Caki2 (cell line): Measurements from ENCODE around the gene STON2. TPM values are rescaled to one million over a fixed set of nuclear protein-coding genes. Genes with fewer than 3 reads are reported as not detected.

Experiments used
- DNase-seq: peaks from one replicate; pipeline ENCODE4 v3.0.0-alpha.2; 2015; ENCODE audit warnings: low read depth
- in situ Hi-C: cut with HindIII; loops from 2 replicates; pipeline ENCODE4 v1.10.0; 2016; ENCODE audit warnings: low sequenced_read_pairs, low pct_unique_long_range_greater_than_20kb, mixed read lengths
- total RNA-seq: library from RNA; depleted of rRNA; stranded (reverse); fragments of >200 nt; shearing (Covaris generic); gene quantifications from 2 replicates; pipeline ENCODE4 v1.2.3, GENCODE V29; 2014; ENCODE audit warnings: low replicate concordance

STON2 gene
- total RNA-seq, 1 experiment from 2014 or later = 9.8 TPM

DNA sequence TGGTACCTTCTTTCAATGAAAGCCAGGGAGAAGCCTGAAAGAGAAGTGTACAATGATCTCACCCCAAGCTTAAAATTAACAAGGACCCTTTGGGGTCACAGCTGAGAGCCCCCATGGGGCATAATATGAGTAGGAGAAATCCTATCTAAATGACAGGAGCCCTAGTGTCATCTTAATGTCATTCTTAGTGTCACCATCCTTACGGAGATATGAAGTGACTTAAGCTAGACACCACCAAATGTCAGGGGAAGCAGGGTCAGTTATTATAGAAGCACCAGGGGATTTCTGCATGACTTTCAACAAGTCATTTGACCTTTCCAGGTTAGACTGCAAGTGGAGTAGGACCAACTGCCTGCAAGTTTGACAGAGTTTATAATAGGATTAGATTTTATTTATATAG lies 28.9 kb upstream of the STON2 start:
- DNase-seq = no peak
- in situ Hi-C loops = no loop called here

- in situ Hi-C loops = no loop called here
Observed at GRCh38 chr14:81427348-81428058, 27.4 kb upstream of the STON2 start.

DNA sequence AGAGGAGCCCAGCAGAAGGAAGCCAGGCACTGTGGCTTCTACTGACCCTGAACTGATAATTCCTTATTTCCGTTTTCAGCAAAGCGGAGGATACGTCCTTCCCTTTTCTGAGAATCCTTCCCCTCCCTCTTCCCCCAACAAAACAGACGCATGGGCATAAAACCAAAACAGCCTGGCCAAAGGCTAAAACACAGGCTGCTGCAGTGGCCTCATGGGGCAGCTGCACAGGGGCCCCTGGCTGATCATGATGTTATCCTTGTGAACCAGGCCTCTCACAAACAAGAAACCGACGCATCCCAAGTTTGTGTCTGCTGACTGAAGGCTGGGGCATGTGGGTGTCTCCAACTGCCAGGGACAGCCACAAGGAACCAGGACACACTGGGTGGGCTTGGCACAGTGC lies 23.4 kb upstream of the STON2 start:
- no peak for DNase-seq
- in situ Hi-C loops = no loop called here

More at GRCh38 chr14:81427348-81428058, 27.4 kb upstream of the STON2 start:
- peak; percentile 41 for DNase-seq

- in situ Hi-C loops = no loop called here
- no peak for DNase-seq
Observed at GRCh38 chr14:81418057-81418790, 18.1 kb upstream of the STON2 start.

DNA sequence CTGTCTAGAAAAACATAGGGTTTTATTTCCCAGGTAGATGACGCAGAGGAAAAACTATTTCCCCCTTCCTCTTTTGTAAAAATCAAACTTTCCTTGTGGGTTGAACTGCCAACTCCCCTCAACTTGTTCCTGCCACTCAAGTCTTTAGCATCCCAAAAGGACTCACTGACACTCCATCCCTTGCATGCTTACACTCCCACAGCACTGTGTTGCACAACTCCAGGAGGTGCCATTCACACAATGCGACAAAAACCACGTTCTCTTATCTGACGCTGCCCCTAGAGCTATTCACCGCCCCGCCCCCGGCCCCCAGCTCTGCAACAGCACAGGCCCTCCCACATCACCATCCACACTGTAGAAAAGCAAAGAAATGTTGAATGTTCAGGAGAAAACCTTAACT lies 16.9 kb upstream of the STON2 start:
- in situ Hi-C loops = no loop called here
- DNase-seq = no peak

GRCh38 chr14:81416194-81416952 lies 16.2 kb upstream of the STON2 start:
- no peak for DNase-seq
- in situ Hi-C loops = no loop called here

DNA sequence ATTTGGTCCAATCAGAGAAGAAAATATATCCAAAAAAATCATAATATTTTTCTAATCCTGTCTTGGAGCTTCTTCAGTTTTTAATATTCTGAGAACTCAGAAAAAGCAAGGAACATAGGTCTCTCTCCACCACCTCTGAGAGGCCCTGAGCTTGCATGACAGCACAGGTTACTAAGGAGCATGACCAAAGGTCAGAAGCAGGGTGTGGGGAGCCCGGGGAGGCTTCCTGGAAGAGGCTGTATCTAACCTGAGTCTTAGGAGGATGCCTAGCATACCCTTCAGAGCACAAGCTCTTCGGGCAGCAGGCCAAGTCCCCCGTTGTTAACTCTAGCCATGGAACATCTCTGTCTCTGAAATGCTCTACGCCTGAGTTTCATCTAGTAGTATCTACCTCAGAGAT lies 15.7 kb upstream of the STON2 start:
- no peak for DNase-seq
- in situ Hi-C loops = no loop called here

DNA sequence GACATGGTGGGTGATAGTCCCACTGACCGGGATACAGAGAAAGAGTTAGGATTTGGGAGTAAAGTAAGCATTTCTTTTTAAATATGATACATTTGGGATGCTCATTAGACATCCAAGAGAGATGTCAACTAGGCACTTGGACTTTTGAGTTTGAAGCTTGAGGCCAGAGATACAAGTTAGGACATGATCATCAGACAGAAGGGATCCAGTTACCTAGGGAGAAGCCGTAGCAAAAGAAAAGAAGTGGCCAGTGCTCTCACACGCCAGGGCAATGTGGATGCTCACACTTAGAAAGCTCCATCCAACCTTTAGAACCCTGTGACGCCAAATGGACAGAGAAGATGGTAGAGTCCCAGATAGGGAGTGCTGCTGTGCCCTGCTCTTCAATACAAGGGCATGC lies 14.0 kb upstream of the STON2 start:
- in situ Hi-C loops = no loop called here
- DNase-seq = no peak

GRCh38 chr14:81412779-81413178 lies 12.7 kb upstream of the STON2 start:
- no peak for DNase-seq
- in situ Hi-C loops = no loop called here

DNA sequence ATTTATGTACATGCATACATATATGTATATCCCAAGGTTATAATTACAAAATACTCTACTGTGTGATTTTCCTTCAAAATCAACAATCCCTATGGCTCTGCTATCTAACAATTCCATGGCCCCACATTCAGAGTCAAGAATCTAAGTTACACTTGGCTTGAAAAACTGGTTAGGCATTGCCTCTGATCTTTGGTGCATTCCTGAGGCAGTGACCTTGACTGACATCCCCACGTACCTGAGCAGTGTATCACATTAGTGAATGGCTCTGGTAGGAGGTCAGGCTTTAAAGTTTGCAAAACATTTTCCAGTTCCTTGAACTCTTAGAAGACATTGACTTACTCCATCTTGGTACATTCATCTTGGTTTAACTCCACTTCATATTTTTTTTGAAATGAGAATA lies 8.5 kb upstream of the STON2 start:
- in situ Hi-C loops = no loop called here
- no peak for DNase-seq

DNA sequence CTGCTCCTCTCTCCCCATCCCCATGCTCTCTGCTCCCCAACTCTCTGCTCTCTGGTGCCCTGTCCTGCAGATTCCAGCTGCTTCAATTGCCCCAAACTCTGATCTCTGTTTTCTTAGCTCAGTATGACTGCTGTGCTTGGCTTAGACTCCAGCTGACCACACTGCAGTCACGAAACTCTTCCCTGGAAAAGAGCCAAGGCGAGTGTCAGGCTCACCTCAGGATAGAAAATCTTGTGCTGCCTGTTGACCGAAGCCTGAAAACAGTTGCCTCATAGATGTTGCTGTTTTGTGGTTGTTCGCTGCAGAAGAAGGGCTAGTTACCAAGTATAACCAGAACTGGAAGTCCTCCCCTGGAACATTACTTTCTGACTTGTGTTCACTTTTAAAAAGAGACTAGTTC lies 6.7 kb upstream of the STON2 start:
- in situ Hi-C loops = no loop called here
- no peak for DNase-seq

DNA sequence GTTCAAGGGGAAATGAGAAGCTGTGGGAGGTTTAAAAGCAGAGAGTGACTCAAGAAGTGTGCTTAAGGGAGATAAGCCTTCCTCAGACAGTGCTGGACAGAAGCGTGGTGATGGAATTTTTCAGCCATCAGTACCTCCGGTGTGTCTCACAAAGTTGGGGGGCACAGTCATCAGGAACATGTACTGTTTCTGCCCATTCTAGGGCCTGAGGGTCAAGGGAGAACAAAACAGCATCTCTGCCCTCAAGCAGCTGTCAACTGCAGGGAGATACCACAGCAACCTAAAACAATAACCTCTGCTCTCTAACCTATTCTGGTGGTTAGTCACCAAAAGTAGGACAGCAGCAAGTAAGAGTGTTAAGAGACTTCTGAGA lies 2.0 kb upstream of the STON2 start:
- no peak for DNase-seq
- in situ Hi-C loops = no loop called here

- in situ Hi-C loops = no loop called here
Observed at GRCh38 chr14:81401420-81402122, 1.4 kb upstream of the STON2 start.

GRCh38 chr14:81400852-81401251 lies 728 bp upstream of the STON2 start:
- in situ Hi-C loops = no loop called here
- peak; percentile 84 for DNase-seq

More at GRCh38 chr14:81401420-81402122, 1.4 kb upstream of the STON2 start:
- peak; percentile 58 for DNase-seq

DNA sequence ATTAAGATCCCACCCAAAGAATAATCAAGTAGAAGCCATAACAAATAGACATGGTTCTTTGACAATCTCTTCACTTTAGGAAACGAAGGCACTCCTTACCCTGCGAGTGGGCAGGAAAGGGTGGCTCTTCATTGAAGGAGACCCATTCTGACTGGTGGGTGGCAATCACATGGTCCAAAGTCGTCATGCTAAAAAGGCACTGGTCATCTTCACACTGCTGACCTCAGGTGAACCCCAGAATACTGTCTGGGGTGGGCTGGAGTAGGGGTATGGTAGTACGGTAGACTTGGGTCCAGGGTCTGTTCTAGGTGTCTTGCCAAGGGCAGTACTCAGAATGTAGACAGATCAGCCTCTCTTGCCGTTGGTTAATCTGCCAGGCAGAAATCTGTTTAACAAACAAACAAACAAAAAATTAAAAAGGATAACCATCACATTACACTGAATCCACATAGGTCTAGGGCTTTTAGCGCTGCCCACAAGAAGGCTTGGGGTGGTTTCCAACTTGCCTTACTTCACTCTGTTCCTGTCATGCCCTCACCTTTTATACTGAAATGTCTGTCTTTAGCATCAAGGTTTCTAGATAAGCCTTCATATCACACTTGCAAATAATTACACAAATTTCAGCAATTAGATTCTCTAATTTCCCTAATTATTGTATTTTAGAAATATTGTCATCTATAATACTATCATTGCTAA lies 1.8 kb downstream of the STON2 start:
- in situ Hi-C loops = no loop called here
- DNase-seq = no peak

GRCh38 chr14:81396113-81396512 lies 4.0 kb downstream of the STON2 start:
- in situ Hi-C loops = no loop called here
- no peak for DNase-seq

DNA sequence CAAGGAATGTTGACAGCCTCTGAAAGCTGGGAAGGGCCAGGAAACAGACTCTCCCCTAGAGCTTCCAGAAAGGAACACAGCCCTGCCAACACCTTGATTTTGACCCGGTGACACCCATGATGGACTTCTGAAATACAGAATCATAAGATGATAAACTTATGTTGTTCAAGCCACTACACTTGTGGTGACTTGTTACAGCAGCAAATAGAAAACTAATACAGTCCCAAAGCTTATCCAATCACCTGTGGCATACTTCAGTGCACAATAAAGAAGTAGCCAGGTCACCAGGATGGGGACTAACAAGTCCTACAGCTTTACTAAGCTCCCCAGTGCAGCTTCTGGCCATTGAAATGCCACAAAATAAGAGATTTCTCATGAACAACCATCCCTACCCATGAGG lies 5.4 kb downstream of the STON2 start:
- in situ Hi-C loops = no loop called here
- no peak for DNase-seq

- in situ Hi-C loops = no loop called here
- DNase-seq = no peak
Observed at GRCh38 chr14:81392976-81393643, 7.0 kb downstream of the STON2 start.
